Measurements from ENCODE around the gene STPG1.
"Not testable (repeated sequence)": the region's sequence is repeated elsewhere in the genome, so short reads cannot be mapped to it uniquely, and the experiment has no call there.

Gene STPG1, protein sequence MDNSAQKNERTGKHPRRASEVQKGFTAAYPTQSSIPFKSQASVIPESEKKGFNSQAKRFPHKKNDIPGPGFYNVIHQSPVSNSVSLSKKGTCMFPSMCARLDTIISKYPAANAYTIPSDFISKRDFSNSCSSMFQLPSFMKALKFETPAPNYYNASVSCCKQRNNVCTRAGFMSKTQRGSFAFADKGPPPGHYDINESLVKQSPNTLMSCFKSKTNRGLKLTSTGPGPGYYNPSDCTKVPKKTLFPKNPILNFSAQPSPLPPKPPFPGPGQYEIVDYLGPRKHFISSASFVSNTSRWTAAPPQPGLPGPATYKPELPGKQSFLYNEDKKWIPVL

DNA sequence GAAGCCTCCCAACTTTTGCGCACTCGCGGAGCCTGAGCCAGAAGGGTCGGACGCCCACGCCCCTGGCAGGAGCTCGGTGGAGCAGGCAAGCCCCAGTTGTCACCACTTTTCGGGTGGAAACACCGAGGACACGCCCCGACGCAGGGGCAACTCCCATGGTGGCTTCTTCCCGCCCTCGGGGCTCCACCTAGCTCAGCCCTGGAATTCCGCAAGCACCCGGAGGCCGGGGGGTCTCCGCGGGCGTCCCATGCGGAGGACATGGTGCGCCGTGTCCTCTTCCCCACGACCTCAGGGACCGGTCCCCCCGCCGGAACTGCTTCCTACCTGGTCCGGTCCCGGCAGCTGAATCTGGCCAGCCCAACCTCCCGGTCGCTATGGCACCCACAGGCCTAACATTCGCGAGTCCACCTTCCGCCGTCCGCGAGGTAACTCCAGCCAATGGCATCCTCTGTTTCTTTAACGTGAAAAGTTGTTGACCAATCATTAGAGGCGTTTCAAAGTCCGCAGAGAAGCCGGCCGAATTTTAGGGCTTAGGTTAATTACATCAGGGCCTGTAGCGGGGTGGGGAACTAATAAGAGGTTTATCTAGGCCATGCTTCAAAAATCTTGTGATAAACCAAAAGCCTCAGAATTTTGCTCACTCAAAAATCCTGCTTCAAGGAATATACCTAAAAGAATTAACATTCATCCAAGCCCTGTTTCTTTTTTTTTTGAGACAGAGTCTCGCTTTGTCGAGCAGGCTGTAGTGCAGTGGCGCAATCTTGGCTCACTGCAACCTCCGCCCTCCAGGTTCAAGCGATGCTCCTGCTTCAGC, at the start of gene STPG1:
Gene STPG1, minus strand, starts transcription at position 433 of the 814 bp plus-strand sequence. CDS start 12,394 bp downstream, outside the sequence.
- DNase-seq: peak; percentile 37

DNA sequence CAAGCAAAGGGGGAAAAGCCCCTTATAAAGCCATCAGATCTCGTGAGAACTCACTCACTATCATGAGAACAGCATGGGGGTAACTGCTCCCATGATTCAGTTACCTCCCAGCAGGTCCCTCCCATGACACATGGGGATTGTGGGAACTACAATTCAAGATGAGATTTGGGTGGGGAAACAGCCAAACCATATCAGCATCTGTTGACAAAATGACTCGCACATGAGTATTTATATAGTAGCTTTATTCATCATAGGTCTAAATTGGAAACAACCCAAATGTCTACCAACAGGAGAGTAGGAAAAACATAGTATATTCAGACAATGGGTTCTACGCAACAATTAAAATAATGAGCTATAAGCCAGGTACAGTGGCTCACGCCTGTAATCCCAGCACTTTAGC, 48.5 kb upstream of the STPG1 start:
- not testable (repeated sequence) for DNase-seq

DNA sequence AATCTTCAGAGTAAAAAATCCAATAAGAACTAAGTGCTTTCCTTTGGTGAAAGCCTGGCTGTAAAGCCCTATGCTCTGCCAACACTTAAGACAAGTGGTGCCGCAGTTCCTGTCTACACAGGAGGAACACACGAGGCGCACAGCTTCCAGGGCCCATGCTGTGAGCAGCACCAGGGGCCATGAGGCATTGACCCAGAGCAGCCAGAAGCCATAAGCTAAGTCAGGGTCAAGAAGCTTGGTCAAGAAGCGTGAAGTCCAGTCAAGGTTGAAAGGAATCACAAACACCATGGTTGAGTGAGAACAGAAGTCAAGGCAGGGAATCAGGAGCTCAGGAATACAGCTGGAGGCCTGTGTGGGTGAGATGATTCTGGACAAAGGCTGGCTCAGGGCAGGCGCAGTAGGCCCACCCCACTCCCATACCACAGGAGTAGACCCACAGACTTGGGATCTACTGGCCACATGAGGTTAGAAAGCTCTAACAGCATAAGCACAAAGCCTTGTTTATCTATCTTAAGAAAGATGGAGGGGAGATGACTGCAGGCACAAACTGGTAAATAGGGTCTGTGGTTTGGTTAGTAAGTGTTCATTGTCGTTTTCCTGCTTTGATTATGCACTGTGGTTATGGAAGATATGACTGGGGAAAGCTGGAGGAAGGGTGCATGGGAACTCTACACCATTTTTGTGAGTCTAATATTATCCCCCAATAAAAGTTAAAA, 46.1 kb upstream of the STPG1 start:
- no peak for DNase-seq

DNA sequence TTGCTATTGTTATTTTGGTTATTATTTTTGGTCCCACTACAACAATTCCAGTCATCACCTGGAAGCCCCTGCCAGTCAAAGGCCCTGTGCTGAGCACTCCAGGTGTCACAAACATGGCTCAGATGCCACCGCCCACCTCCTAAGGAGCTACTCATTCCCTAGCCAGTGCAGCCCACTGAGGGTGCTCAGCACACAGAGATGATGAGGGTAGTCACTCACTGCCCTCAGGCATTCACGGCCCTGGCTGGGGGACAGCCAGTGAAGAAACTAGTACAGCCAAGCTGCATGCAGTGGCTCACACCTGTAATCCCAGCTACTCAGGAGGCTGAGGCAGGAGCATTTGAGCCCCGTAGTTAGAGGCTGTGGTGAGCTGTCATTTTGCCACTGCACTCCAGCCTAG, 44.3 kb upstream of the STPG1 start:
- no peak for DNase-seq

DNA sequence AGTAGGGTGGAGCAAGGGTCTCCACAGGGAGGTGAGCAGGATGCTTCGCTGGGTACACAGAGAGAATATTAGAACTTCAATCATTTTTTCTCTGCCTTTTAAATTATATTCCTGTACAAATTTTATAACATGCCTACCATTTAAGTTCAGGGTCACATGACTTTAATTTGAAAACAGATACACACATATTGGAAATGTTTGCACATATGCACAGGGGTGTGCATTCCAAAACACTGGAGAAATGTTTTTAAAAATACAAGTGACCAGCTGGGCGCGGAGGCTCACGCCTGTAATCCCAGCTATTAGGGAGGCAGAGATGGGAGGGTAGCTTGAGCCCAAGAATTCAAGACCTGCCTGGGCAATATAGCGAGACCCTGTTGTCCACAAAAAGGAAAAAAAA, 41.7 kb upstream of the STPG1 start:
- DNase-seq: no peak

DNA sequence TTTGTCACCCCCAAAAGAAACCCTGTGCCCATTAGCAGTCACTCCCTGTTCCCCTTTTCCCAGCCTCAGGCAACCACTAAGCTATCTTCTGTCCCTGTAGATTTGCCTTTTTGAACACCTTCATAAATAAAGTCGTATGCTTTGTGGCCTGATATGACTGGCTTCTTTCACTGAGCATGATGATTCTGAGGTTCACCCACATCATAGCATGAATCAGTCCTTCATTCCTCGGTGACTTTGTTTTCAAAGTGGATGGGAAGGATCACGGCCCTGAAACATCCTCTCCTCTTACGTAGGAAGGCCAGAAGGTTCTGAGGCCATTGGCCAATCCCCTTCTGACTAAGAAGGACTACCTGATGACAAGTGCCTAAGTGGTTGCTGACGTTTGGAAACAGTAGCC, 41.1 kb upstream of the STPG1 start:
- no peak for DNase-seq

- no peak for DNase-seq
Observed at GRCh38 chr1:24452922-24453485, 39.4 kb upstream of the STPG1 start.

DNA sequence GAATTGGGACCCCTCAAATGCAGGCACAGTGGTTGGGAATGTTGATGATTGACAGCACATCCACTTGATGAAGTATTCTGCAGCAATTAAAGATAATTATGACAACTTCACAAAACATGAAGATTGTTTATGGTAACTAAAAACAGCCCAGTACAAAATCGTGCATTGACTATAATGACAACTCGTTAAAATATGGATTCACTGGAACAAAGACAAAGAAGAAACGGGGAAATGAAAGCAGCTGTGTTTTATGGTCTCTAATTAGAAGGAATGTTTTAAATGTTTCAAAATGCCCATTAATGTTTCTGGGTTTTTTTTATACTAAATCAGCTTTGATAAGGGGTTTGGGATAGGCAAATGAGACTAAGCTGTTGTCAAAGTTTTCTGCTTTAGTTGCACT, 38.2 kb upstream of the STPG1 start:
- DNase-seq: no peak

DNA sequence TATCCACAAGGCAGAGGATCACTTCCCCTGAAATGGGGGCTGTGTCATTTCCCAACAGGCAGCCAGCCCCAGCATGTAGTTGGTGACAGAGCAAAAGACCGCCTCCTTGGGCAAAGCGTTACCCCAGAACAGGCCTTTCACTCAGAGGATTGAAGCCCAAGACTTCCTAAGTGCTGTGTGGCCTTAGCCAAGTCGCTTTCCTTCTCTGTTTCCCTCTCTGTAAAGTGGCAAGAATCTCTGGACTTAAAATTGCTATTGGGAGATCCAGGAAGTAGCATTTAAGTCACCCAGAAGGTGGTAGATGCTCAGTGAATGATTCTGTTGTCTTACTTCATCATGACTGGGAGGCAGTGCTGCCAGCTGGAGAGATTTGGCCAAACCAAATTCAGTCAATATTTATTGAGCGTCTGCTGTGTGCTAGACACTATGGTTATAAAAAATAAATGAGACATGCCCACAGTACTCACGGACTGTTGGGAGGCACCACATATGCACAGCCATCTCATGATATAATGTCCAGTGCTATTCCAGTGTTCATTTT, 37.3 kb upstream of the STPG1 start:
- DNase-seq: no peak

GRCh38 chr1:24450316-24450715, 36.7 kb upstream of the STPG1 start:
- DNase-seq: no peak

DNA sequence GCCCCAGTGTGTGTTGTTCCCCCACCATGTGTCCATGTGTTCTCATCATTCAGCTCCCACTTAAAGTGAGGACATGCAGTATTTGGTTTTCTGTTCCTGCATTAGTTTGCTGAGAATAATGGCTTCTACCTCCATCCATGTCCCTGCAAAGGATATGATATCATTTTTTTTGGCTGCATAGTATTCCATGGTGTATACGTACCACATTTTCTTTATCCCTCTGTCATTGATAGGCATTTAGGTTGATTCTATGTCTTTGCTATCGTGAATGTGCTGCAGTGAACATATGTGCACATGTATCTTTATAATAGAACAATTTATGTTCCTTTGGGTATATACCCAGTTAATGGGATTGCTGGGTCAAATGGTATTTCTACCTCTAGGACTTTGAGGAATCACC, 32.9 kb upstream of the STPG1 start:
- not testable (repeated sequence) for DNase-seq

DNA sequence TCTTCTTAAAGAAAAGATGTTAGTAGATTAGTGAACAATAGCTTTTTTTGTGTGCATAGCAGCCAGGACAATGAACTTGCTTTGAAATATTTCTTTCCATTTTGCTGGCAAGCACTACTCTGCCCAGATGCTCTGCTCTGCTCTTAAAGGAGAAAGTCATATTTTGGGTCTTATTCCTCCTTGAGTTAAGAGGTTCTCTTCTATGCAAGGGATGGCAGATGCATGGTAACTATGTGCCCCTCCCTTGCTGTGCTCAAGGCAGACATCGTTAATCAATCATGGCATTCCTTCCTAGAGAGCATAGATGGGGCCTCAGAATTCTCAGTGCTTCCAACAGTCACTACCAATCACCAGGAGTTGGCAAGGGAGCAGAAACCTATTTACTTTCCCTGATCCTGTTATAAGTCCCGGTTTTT, 29.7 kb upstream of the STPG1 start:
- DNase-seq: no peak

GRCh38 chr1:24442764-24443163, 29.2 kb upstream of the STPG1 start:
- no peak for DNase-seq

- no peak for DNase-seq
Observed at GRCh38 chr1:24441996-24442668, 28.6 kb upstream of the STPG1 start.

GRCh38 chr1:24441480-24441879, 27.9 kb upstream of the STPG1 start:
- DNase-seq: no peak

GRCh38 chr1:24440436-24440835, 26.9 kb upstream of the STPG1 start:
- no peak for DNase-seq

GRCh38 chr1:24438423-24438901, 24.9 kb upstream of the STPG1 start:
- DNase-seq: no peak

DNA sequence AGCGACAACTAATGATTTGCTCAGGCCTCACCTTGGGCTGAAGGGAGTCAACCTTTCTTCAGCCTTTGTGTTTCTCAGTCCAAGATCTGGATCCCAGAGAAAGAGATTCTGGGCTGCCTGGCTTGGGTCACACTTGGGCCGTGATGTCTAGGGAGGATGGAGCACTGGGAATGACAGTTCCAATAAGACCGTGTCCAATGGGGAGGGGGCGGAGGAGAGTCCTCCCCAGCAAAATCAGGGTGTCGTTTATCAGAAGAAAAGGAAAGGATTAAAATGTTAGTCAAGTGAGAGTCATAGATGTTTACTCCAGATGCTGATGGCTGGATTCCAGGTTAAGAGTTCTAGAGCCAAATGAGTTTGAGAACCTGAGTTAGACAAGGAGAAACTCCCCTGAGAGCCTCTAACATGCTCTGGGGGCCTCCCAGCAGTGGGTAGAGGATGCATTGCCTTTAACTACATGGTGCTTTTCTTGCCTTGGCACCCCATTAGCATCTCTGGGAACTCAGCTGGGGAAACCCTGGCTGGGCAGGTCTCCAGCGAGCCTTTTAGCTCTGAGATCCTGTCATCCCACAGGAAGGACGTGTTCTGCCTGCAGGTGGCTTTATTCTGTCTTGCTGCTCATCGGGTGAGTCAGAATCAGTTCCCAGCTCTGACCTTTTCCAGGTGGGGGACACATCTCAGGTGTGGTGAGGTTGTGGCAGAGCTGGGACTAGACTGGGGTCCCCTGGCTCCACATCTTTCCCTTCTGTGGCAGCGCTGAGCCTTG, 24.2 kb upstream of the STPG1 start:
- DNase-seq: no peak

DNA sequence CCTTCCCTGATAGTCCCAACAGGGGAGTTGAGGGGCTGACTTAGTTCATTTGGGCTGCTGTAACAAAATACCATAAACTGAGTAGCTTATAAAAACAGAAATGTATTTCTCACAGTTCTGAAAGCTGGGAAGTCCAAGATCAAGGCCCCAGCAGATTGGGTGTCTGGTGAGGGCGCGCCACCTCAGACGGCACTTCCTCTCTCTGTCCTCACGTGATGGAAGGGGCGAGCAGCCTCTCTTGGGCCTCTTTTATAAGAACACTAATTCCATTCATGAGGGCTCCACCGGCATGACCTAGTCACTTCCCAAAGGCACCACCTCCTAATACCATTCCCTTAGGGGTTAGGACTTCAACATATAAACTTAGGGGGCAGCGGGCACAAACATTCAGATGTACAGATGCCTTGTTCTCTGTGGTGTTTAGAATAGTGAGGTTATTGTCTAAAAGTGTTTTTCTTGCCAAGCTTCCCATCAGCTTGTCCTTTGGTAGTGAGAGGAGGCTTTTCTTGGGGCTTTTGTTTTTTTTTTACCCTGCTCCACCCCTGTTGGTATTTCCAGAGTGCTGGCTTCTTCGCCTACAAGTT, 22.3 kb upstream of the STPG1 start:
- DNase-seq: no peak

DNA sequence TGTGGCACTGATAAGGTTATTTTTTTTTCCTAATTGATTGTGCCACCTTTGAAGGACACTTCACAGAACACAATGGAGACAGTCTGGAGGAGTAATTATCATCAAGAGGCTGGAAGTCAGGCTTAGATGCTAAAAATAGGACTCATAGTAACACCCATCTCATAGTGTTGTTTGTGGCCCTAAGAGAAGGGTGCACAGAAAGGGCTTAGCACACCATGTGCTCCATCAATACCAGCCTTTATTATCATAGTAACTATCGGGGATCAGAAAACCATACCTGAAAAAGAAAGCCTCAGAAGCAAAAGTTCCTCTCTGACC, 13.9 kb upstream of the STPG1 start:
- DNase-seq: no peak
